ENCODE results near the gene SLC15A4. TPM values are rescaled to one million over a fixed set of nuclear protein-coding genes. Genes with fewer than 3 reads are reported as not detected.

The SLC15A4 gene
- total and polyA plus RNA-seq, 2 of the 13 experiments (the other 11 are each of a cell fraction or from before 2014, with no cell fraction given): 17.3 to 22.7 TPM

DNA sequence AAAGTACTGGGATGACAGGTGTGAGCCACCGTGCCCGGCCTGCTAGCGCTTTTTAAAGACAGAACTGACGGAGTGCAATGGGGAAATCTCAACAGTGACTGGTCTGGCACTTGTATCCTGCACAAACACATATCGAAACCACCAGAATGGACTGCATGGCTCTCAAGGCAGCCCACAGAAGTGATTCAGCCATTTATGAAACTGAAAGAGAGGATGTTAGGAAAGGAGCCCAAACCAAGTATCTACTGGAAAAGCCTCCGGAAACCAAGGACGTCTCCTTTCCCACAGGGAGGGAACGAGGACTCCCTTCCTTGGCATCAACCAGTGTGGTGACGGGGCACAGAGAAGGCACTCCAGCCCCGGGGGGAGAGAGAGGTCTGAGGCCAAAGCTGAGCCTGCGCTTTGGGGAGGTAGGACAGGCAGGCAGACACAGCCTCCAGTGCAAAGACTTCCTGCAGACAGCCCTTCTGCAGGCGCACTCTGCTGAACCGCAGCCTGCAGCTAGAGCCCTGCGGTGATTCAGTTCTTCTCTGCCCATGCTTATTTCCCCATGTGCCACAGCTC is 16.5 kb downstream of the SLC15A4 start:
- no peak overlapping the region for H3K9ac ChIP-seq (ENCODE audit: insufficient read depth, low read depth, low read length)
- DNase-seq (ENCODE audit: low spot score) (no peak), FAIRE-seq (no peak), ATAC-seq (no peak)
- 97% methylated on average over 14 of the region's 14 CpGs for WGBS (ENCODE audit: low lambda C conversion rate)
- intact Hi-C loops (cut with micrococcal nuclease; ENCODE audit: unreplicated experiment) (no loop called here), in situ Hi-C loops (cut with HindIII; ENCODE audit: extremely low pct_ligation_motif_present, low pct_unique_long_range_greater_than_20kb) (no loop called here)
- H3K4me3 ChIP-seq (replicated peaks in 1 of 3; ENCODE audit: insufficient read depth in 1 of 3, low read depth in 2 of 3, low read length in 3 of 3): no peak overlapping the region
- no peak overlapping the region for H3K27ac ChIP-seq (ENCODE audit: extremely low read length, insufficient read depth, low read length)
- peaks cover 12% of the 10 kb centered on the region for H3K79me2 ChIP-seq (ENCODE audit: insufficient read depth, low read length)
- H3K36me3 ChIP-seq (replicated peaks in 1 of 2; ENCODE audit: control insufficient read depth in 1 of 2, insufficient read depth in 2 of 2, low read length in 2 of 2): peaks cover 12 to 54% of the 10 kb centered on the region in 2 experiments; a peak in 4 of 5 replicates
- ChIA-PET CTCF (ENCODE audit: low intra/inter-chr PET ratio, low total read pairs) (no interaction called here), POLR2A (no interaction called here)
- no peaks in the 10 kb centered on the region for H3K9me3 ChIP-seq (ENCODE audit: low read length)
- H3K4me2 ChIP-seq (ENCODE audit: low read depth, low read length): no peak overlapping the region
- H2AFZ ChIP-seq (ENCODE audit: low read length): no peak overlapping the region
- no peaks in the 10 kb centered on the region for H3K27me3 ChIP-seq (ENCODE audit: control insufficient read depth in 1 of 2, insufficient read depth in 2 of 2, low read length in 2 of 2)
- BruUV-seq (replicated peaks): no TSS peak
- 0 out of 2 replicates have a peak, but pooled peaks cover 4% of the 10 kb centered on the region for H4K20me1 ChIP-seq (ENCODE audit: insufficient read depth, low read length)
- H3K4me1 ChIP-seq (ENCODE audit: insufficient read depth, low read length): no peaks in the 10 kb centered on the region
- TF ChIP-seq SUZ12 (IDR thresholded peaks at IDR 0.05; ENCODE audit: low read depth, low read length): no peak
- no peak for TF ChIP-seq ZNF251 (CRISPR knock-in tag; IDR thresholded peaks at IDR 0.05)
- no peak for TF ChIP-seq HDAC2 (CRISPR knock-in tag; IDR thresholded peaks at IDR 0.05)
- no peak for TF ChIP-seq ZNF431 (CRISPR knock-in tag; IDR thresholded peaks at IDR 0.05; ENCODE audit: borderline replicate concordance, low read depth)
- TF ChIP-seq MIER2 (CRISPR knock-in tag; IDR thresholded peaks at IDR 0.05): no peak
- TF ChIP-seq NR2C2 (CRISPR knock-in tag; IDR thresholded peaks at IDR 0.05; ENCODE audit: borderline replicate concordance): no peak
- no peak for TF ChIP-seq ZNF282 (IDR thresholded peaks at IDR 0.05; ENCODE audit: partially characterized antibody)
- TF ChIP-seq, protein P1, sequence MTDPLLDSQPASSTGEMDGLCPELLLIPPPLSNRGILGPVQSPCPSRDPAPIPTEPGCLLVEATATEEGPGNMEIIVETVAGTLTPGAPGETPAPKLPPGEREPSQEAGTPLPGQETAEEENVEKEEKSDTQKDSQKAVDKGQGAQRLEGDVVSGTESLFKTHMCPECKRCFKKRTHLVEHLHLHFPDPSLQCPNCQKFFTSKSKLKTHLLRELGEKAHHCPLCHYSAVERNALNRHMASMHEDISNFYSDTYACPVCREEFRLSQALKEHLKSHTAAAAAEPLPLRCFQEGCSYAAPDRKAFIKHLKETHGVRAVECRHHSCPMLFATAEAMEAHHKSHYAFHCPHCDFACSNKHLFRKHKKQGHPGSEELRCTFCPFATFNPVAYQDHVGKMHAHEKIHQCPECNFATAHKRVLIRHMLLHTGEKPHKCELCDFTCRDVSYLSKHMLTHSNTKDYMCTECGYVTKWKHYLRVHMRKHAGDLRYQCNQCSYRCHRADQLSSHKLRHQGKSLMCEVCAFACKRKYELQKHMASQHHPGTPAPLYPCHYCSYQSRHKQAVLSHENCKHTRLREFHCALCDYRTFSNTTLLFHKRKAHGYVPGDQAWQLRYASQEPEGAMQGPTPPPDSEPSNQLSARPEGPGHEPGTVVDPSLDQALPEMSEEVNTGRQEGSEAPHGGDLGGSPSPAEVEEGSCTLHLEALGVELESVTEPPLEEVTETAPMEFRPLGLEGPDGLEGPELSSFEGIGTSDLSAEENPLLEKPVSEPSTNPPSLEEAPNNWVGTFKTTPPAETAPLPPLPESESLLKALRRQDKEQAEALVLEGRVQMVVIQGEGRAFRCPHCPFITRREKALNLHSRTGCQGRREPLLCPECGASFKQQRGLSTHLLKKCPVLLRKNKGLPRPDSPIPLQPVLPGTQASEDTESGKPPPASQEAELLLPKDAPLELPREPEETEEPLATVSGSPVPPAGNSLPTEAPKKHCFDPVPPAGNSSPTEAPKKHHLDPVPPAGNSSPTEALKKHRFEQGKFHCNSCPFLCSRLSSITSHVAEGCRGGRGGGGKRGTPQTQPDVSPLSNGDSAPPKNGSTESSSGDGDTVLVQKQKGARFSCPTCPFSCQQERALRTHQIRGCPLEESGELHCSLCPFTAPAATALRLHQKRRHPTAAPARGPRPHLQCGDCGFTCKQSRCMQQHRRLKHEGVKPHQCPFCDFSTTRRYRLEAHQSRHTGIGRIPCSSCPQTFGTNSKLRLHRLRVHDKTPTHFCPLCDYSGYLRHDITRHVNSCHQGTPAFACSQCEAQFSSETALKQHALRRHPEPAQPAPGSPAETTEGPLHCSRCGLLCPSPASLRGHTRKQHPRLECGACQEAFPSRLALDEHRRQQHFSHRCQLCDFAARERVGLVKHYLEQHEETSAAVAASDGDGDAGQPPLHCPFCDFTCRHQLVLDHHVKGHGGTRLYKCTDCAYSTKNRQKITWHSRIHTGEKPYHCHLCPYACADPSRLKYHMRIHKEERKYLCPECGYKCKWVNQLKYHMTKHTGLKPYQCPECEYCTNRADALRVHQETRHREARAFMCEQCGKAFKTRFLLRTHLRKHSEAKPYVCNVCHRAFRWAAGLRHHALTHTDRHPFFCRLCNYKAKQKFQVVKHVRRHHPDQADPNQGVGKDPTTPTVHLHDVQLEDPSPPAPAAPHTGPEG (CRISPR knock-in tag; IDR thresholded peaks at IDR 0.05): no peak
- TF ChIP-seq AGO1 (IDR thresholded peaks at IDR 0.05; ENCODE audit: low read depth, low read length, poor library complexity, severe bottlenecking): no peak
- TF ChIP-seq EED (CRISPR knock-in tag; IDR thresholded peaks at IDR 0.05): no peak
- TF ChIP-seq SRSF1 (optimal IDR thresholded peaks at IDR 0.05; ENCODE audit: low read depth, low read length): no peak
- TF ChIP-seq ZNF296 (CRISPR knock-in tag; conservative IDR thresholded peaks at IDR 0.05): no peak
- TF ChIP-seq ONECUT2 (CRISPR knock-in tag; IDR thresholded peaks at IDR 0.05): no peak
- TF ChIP-seq ZFX (CRISPR knock-in tag; IDR thresholded peaks at IDR 0.05; ENCODE audit: low read depth): no peak
- TF ChIP-seq, protein P2, sequence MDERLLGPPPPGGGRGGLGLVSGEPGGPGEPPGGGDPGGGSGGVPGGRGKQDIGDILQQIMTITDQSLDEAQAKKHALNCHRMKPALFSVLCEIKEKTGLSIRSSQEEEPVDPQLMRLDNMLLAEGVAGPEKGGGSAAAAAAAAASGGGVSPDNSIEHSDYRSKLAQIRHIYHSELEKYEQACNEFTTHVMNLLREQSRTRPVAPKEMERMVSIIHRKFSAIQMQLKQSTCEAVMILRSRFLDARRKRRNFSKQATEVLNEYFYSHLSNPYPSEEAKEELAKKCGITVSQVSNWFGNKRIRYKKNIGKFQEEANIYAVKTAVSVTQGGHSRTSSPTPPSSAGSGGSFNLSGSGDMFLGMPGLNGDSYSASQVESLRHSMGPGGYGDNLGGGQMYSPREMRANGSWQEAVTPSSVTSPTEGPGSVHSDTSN (CRISPR knock-in tag; IDR thresholded peaks at IDR 0.05): no peak
- TF ChIP-seq THYN1 (CRISPR knock-in tag; IDR thresholded peaks at IDR 0.05; ENCODE audit: borderline replicate concordance, low read depth): no peak
- no peak for TF ChIP-seq REPIN1 (CRISPR knock-in tag; IDR thresholded peaks at IDR 0.05; ENCODE audit: borderline replicate concordance, low read depth)
- no peak for TF ChIP-seq ZNF792 (CRISPR knock-in tag; IDR thresholded peaks at IDR 0.05)
